HG03108 (cell line): ENCODE measurements around the gene UPP1.
A peak's percentile ranks its signal among the peaks of the same experiment; 100 is the strongest.
"Not testable (repeated sequence)": the region's sequence is repeated elsewhere in the genome, so short reads cannot be mapped to it uniquely, and the experiment has no call there.

Experiments
- ATAC-seq: cut with Tn5 transposase; IDR thresholded peaks from one replicate; pipeline ENCODE4 v1.9.1; 2021; ENCODE audit warnings: moderate library complexity; ENCODE audit not compliant: unreplicated experiment

Gene UPP1

GRCh38 chr7:48089046-48090003, at the start of gene UPP1:
Gene UPP1 (plus strand): TSS chr7:48089265. CDS start chr7:48094784, 5,519 bp downstream.
- peak; percentile 48 for ATAC-seq

GRCh38 chr7:48040944-48041652, 48.0 kb upstream of the UPP1 start:
- no peak for ATAC-seq

GRCh38 chr7:48041653-48041970, 47.5 kb upstream of the UPP1 start:
- no peak for ATAC-seq

GRCh38 chr7:48042216-48042615, 46.8 kb upstream of the UPP1 start:
- no peak for ATAC-seq

GRCh38 chr7:48042636-48043035, 46.4 kb upstream of the UPP1 start:
- ATAC-seq: no peak

- ATAC-seq: no peak
Measured at GRCh38 chr7:48045195-48045765, 43.8 kb upstream of the UPP1 start.

GRCh38 chr7:48046458-48046857, 42.6 kb upstream of the UPP1 start:
- ATAC-seq: no peak

GRCh38 chr7:48048113-48048512, 41.0 kb upstream of the UPP1 start:
- no peak for ATAC-seq

- no peak for ATAC-seq
Measured at GRCh38 chr7:48049850-48050249, 39.2 kb upstream of the UPP1 start.

GRCh38 chr7:48052748-48053147, 36.3 kb upstream of the UPP1 start:
- ATAC-seq: no peak

GRCh38 chr7:48053736-48054135, 35.3 kb upstream of the UPP1 start:
- no peak for ATAC-seq

GRCh38 chr7:48058990-48059389, 30.1 kb upstream of the UPP1 start:
- no peak for ATAC-seq

- ATAC-seq: no peak
Measured at GRCh38 chr7:48059706-48060105, 29.4 kb upstream of the UPP1 start.

- no peak for ATAC-seq
Measured at GRCh38 chr7:48063985-48064384, 25.1 kb upstream of the UPP1 start.

- ATAC-seq: no peak
Measured at GRCh38 chr7:48067475-48067874, 21.6 kb upstream of the UPP1 start.

- ATAC-seq: no peak
Measured at GRCh38 chr7:48074204-48074654, 14.8 kb upstream of the UPP1 start.

GRCh38 chr7:48077423-48077822, 11.6 kb upstream of the UPP1 start:
- no peak for ATAC-seq

- no peak for ATAC-seq
Measured at GRCh38 chr7:48078470-48078869, 10.6 kb upstream of the UPP1 start.

- ATAC-seq: not testable (repeated sequence)
Measured at GRCh38 chr7:48082378-48082777, 6.7 kb upstream of the UPP1 start.

GRCh38 chr7:48083114-48083830, 5.8 kb upstream of the UPP1 start:
- no peak for ATAC-seq
